HAP-1 (cell line): Measurements from ENCODE around the gene BICD2.

Experiments used
- DNase-seq, 2 experiments: peaks; one replicate each; pipeline ENCODE4 v3.0.0-alpha.2; 2016 to 2020; ENCODE audit warnings: low spot score in 2 of 2
- H3K27me3 ChIP-seq: fragments of 250-450 bp; sonication (Bioruptor Pico); 2 replicates; pipeline ENCODE4 v1.5.1; 2020; ENCODE audit warnings: low read depth, mild to moderate bottlenecking, moderate library complexity
- H3K36me3 ChIP-seq: fragments of 250-450 bp; sonication (Bioruptor Pico); replicated peaks from 2 replicates; pipeline ENCODE4 v1.5.1; 2020; ENCODE audit warnings: mild to moderate bottlenecking
- H3K4me1 ChIP-seq: fragments of 250-450 bp; sonication (Bioruptor Pico); 2 replicates; pipeline ENCODE4 v1.5.1; 2020; ENCODE audit warnings: mild to moderate bottlenecking
- H3K4me3 ChIP-seq: fragments of 250-450 bp; sonication (Bioruptor Pico); 2 replicates; pipeline ENCODE4 v1.5.1; 2020; ENCODE audit warnings: mild to moderate bottlenecking, moderate library complexity
- H3K9me3 ChIP-seq: fragments of 250-450 bp; sonication (Bioruptor Pico); 2 replicates; pipeline ENCODE4 v1.5.1; 2020; ENCODE audit warnings: mild to moderate bottlenecking, moderate library complexity
- in situ Hi-C: fragments of 300-500 bp; cut with MboI; formaldehyde crosslinking; loops from 3 replicates; pipeline ENCODE4 v1.14.3; 2020; ENCODE audit warnings: low sequenced_read_pairs, inconsistent platforms, mixed read lengths

The BICD2 gene

DNA sequence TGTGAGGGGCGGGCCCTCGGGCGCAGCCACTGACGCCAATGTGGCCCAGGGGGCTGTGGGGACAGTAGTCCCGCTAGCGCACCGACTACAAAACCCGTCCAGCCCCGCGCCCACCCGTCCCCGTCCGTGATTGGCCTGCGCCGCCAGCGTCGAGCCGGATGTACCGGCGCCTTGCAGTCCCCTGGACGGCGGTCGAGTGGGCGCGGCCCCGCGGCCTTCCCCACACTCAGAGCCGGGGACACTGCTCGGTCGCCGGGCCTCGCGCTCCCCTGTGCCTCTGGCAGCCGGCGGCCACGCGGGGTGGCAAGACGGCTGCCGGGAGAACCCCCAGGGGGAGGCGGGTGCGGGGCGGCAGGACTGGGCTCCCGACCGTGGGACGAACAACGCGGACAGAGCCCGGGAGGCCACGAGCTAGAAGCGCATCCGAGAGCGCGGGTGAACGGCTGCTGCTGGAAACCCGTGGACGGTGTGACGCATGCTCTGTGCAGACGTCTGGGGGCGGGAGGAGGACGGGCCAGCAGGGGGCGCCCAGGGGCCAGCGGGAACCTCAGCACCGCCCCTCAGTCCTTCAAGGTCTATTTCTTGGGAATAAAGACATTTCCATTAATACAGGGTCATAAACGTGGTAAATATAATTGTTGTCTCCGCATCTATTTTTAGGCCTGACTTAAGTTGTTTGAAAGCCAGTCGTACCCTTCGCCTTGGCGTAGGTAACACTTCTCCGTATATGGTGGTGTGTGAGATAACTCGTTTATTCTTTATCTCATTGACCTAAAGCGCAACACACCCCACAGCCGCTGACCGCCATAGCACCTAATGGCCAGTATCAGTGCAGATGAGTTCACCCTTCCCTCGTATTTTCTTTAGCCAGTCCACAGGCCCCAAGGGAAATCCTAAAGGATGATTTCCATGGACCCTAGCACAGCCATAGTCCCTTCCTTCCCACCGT, 629 bp upstream of the BICD2 start:
- DNase-seq: peak; percentile 96 to 98
- H3K36me3 ChIP-seq: no peaks in the 10 kb centered on the region
- H3K9me3 ChIP-seq: no peaks in the 10 kb centered on the region
- peak overlapping the region; percentile 96 for H3K4me3 ChIP-seq
- H3K27me3 ChIP-seq: no peaks in the 10 kb centered on the region
- peaks cover 13% of the 10 kb centered on the region for H3K4me1 ChIP-seq
- in situ Hi-C loops: no loop called here

DNA sequence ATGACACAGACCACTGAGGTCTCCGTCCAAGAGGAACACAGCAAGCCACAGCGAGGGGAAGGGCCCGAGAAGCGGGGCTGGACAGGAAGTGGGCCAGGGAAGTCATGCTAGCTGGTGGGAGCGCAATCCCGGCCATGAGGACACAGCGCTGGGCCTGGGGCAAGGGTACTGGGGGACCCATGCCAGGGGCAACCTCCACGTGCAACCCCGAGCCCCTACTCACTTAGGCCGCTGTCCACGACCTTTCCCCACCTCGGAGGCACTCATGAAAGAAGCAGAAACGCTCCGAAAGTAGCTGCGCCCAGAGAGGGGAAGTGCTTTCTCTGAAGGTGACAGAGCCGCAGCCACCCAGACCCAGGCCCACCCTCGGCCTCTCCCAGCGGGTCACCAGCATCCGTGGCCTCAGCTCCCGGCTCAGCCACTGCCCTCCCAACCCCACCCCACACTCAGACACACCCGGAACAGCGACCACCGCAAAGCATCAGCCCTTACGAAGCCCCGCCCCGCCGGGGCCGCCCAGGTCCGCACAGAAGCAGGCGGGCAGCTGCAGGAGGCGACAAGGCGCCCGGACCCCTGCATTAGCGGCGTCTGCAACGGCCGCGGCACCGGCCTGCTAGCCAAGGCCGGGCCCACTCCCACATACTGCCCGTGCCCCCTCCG, 782 bp downstream of the BICD2 start:
- no peaks in the 10 kb centered on the region for H3K9me3 ChIP-seq
- peak overlapping the region; percentile 96 for H3K4me3 ChIP-seq
- H3K4me1 ChIP-seq: peaks cover 13% of the 10 kb centered on the region
- H3K27me3 ChIP-seq: no peaks in the 10 kb centered on the region
- H3K36me3 ChIP-seq: no peaks in the 10 kb centered on the region
- in situ Hi-C loops: no loop called here
- DNase-seq: peak in 1 of 2 experiments; percentile 69

DNA sequence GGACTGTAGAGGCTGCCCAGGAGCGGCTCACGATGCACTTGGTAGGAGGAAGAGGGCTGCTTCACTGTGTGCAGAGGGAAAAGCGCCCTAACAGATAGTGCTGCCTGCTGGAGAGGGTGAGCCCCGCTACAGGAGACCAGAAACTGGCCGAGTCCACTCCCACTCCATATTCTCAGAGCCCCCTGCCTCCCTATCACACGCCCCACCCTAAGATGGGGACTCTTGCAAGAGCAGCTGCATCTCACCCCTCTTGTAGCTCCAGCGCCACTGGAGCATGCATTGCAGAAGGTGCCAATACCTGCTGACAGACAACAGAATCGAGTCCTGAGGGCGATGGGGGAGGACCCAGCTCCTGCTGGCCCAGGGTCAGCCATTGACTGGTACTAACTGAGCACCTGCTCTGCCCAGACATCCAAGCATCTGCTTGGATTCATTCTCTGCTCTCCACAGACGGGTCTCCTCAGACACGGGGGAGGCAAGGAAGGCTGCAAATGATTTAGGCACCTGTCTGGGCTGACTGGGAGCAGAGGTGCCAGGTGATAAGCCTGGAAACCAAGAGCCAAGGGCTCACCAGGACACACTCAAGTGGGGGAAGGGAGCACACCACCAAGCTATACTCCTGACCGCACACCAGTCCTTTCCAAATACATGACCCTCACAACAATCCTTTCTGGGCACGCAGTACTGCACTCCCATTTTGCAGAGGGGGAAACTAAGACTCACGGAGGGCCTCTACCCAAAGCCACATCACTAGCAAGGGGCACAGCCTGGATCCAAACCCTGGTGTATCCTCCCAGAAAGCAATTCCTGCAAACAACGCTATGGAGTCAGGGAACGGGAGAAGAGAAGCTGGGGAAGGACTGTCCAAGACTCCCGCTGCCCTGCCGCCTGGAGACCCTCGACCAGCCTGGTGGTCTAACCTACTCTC, 1.6 kb downstream of the BICD2 start:
- H3K4me3 ChIP-seq: peak overlapping the region; percentile 96
- in situ Hi-C loops: no loop called here
- no peaks in the 10 kb centered on the region for H3K27me3 ChIP-seq
- no peaks in the 10 kb centered on the region for H3K36me3 ChIP-seq
- DNase-seq: no peak
- peaks cover 13% of the 10 kb centered on the region for H3K4me1 ChIP-seq
- H3K9me3 ChIP-seq: no peaks in the 10 kb centered on the region

DNA sequence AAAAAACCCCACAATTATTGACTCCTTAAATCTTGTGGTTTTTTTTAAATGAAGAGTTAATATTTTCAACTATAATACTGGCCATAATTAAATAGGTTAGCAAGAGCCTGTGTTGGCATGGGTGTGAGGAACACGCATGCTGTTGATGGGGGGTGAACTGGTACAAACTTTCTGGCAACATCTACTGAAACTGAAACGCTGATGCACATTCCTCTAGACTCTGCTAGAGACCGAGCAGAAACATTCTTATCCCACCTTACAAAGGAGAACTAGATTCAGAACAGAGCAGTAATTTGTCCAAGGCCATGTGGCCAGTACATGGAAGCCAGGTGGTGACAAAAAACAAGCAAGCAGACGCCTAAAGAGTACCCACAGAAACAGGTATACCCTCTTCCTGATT, 2.4 kb downstream of the BICD2 start:
- H3K36me3 ChIP-seq: no peaks in the 10 kb centered on the region
- H3K4me1 ChIP-seq: peaks cover 17% of the 10 kb centered on the region
- in situ Hi-C loops: no loop called here
- no peaks in the 10 kb centered on the region for H3K9me3 ChIP-seq
- H3K27me3 ChIP-seq: no peaks in the 10 kb centered on the region
- no peak for DNase-seq
- H3K4me3 ChIP-seq: no peak overlapping the region

DNA sequence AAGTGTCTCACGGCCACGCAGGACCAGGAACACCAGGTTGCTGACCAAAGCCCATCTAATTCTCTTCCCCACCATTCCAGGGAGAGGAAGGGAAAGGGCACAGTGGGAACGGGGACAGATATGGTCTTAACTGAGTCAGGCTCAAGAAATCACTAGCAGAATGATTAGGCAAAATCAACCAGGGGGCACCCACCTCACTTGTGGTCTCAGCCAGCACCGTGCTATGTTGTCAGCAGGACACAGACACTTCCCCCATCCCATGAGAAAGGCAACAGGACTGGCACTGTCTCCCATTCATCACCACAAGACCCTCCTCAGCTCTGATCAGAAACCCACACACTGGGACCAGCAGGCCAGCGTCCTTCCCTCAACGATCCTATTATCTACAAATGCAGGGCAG, 2.9 kb downstream of the BICD2 start:
- Histone ChIP-seq H3K27me3 (no peaks in the 10 kb centered on the region), H3K36me3 (no peaks in the 10 kb centered on the region), H3K4me3 (no peak overlapping the region), H3K9me3 (no peaks in the 10 kb centered on the region), H3K4me1 (peaks cover 17% of the 10 kb centered on the region)
- no peak for DNase-seq
- in situ Hi-C loops: no loop called here

DNA sequence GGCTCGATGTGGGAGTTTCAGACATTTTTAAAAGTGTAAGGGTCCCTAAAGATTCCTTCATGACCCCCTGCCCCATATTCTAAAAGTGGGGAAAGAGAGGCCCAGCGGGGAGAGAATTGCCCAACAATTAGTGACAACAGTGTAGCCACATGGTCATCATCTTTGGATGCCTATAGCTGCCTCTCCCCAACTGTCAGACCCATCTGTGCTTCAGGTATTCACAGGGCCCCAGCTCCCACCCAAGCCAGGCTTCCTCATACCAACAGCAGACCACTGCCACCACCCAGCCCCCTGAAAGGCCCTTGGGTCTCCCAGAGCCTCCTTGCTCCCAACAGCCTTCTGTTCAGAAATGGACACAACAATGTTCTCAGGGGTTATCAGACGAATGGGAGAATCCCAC, 4.1 kb downstream of the BICD2 start:
- DNase-seq: no peak
- Histone ChIP-seq H3K4me1 (peaks cover 13% of the 10 kb centered on the region), H3K36me3 (no peaks in the 10 kb centered on the region), H3K4me3 (no peak overlapping the region), H3K27me3 (no peaks in the 10 kb centered on the region), H3K9me3 (no peaks in the 10 kb centered on the region)
- in situ Hi-C loops: no loop called here

DNA sequence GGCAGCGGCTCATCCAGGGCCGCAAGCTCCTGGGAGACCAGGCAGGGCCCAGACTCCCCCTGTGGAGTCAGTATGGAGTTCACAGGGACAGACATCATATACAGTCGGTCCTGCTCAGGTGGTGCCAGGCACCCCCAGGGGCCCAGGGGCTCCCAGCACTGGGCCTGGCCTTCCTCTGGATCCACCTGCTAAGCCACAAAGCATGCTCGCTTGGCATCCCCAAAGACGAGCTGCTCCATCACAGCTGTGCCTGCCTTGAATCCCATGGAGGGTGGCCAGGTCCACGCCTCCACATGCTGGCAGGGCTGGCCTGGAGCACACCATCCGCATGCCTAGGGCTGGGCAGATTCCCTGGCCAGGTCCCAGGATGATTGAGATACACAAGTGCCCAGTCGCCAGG, 4.6 kb downstream of the BICD2 start:
- Histone ChIP-seq H3K4me1 (peaks cover 14% of the 10 kb centered on the region), H3K27me3 (no peaks in the 10 kb centered on the region), H3K9me3 (no peaks in the 10 kb centered on the region), H3K4me3 (no peak overlapping the region), H3K36me3 (no peaks in the 10 kb centered on the region)
- in situ Hi-C loops: no loop called here
- no peak for DNase-seq

DNA sequence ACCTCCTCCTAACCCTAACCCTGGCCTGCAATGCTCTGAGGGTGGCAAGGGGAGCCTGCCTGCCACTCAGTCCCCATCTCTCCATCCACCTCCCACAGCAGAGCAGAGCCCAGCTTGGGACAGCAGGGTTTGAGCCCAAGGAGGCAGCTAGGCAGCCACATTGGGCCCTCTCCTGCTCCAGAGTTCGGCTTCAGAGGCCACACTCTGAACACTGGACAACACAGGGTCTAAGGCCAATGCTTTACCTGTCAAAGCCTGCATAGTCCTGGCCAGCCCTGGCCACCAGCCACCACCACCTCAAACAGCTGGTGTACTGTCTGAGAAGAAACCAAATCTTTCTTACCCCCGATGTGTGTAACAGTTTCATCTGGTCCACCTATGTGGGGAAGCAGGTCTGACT, 5.2 kb downstream of the BICD2 start:
- Histone ChIP-seq H3K4me1 (peaks cover 14% of the 10 kb centered on the region), H3K36me3 (no peaks in the 10 kb centered on the region), H3K4me3 (no peak overlapping the region), H3K27me3 (no peaks in the 10 kb centered on the region), H3K9me3 (no peaks in the 10 kb centered on the region)
- in situ Hi-C loops: no loop called here
- no peak for DNase-seq

DNA sequence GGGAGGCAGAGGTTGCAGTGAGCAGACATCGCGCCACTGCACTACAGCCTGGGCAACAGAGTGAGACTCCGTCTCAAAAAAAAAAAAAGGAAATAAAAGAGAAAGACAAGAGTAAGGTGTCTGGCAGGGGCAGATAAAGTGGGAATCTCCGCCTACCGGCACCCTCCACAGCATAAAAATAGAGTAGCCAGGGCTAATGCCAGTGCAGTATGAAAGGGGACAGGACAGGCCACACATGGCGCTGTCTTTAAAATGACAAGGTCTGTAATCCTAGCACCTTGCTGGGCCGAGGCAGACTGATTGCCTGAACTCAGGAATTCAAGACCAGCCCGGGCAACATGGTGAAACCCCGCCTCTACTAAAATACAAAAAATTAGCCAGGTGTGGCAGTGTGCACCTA, 7.8 kb downstream of the BICD2 start:
- no peak for DNase-seq
- H3K4me1 ChIP-seq: peaks cover 8% of the 10 kb centered on the region
- no peak overlapping the region for H3K4me3 ChIP-seq
- no peaks in the 10 kb centered on the region for H3K36me3 ChIP-seq
- no peaks in the 10 kb centered on the region for H3K9me3 ChIP-seq
- no peaks in the 10 kb centered on the region for H3K27me3 ChIP-seq
- in situ Hi-C loops: no loop called here

DNA sequence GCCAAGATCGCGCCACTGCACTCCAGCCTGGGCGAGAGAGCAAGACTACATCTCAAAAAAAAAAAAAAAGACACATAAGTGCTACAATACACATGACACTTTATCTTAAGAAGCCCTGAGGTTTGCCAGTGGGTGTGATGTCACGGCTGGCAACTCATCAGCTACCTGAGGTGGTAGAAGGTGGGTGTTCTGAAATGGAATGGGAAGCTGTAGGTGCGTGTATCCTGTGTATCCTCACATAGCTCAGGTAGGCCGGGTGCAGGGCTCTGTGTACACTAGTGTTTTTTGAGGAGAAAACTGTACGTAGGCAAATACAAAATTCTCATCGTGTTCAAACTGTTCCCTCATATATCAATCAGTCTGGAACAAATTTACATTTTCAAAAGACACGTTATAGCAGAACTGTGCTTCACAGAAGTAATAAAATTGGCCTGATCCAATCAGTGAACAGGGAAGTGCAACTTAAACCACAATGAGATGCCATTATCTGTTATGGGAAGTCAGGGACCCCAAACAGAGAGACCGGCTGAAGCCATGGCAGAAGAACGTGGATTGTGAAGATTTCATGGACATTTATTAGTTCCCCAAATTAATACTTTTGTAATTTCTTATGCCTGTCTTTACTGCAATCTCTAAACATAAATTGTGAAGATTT, 10.4 kb downstream of the BICD2 start:
- no peaks in the 10 kb centered on the region for H3K27me3 ChIP-seq
- no peaks in the 10 kb centered on the region for H3K9me3 ChIP-seq
- H3K36me3 ChIP-seq: no peaks in the 10 kb centered on the region
- H3K4me3 ChIP-seq: no peak overlapping the region
- DNase-seq: no peak
- H3K4me1 ChIP-seq: peaks cover 8% of the 10 kb centered on the region
- in situ Hi-C loops: no loop called here

DNA sequence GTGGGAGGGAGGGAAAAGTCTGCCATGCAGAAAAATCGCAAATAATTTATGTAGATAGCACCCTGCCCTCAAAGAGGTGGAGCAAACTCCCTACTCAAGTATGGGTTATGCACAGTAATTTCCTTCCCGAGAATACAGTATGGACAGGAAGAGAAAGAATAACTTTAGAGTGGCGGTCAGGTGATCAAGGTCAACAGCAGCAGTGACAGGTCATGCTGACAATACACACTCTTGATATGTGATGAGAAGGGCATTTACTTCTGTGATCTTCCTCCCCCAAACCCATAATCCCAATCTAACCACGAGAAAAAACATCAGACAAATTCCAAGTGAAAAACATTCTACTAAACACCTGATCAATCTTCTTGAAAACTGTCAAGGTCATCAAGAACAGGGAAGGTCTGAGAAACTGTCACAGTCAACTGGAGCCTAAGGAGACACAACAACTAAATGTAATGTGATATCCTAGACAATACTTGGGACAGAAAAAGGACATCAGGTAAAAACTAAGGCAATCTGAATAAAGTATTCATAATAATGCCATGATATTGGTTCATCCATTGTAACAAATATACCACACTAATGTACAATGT, 11.7 kb downstream of the BICD2 start:
- no peak for DNase-seq
- Histone ChIP-seq H3K27me3 (no peaks in the 10 kb centered on the region), H3K36me3 (no peaks in the 10 kb centered on the region), H3K9me3 (no peaks in the 10 kb centered on the region), H3K4me1 (peaks cover 6% of the 10 kb centered on the region), H3K4me3 (no peak overlapping the region)
- in situ Hi-C loops: no loop called here

DNA sequence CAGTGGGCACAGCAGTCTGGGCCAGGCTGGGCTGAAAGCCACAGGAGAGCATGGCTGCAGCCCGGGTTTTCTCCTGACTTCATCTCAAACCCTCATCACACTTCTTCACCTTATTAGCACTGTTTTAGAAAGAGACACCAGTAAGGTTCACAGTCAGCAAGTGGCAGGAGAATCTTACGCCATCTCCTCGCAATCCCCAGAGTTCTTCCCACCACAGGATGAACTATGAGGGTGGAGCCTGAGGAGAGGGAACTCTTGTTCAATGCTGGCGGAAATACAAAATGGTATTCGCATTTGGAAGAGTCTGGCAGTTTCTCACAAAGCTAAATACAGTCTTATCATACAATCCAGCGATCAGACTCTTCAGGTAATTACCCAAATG, 14.7 kb downstream of the BICD2 start:
- no peak overlapping the region for H3K4me3 ChIP-seq
- in situ Hi-C loops: no loop called here
- DNase-seq: no peak
- H3K27me3 ChIP-seq: no peaks in the 10 kb centered on the region
- no peaks in the 10 kb centered on the region for H3K9me3 ChIP-seq
- H3K4me1 ChIP-seq: no peaks in the 10 kb centered on the region; the same call in 1 of the 2 replicates
- no peaks in the 10 kb centered on the region for H3K36me3 ChIP-seq
